Peyer's patch (tissue), 4 donors: ENCODE data around the gene AGPS.
"Not testable (repeated sequence)": the region's sequence is repeated elsewhere in the genome, so short reads cannot be mapped to it uniquely, and the experiment has no call there.

Source experiments
- CTCF ChIP-seq, 6 experiments: fragments of 450-650 bp in 4 of 6; fragments of 200-600 bp in 2 of 6; sonication (generic) in 1 of 6; IDR thresholded peaks; one replicate each; pipeline ENCODE4 v1.5.1; 2017 to 2019; ENCODE audit warnings: antibody characterized with exemption in 6 of 6, mild to moderate bottlenecking in 3 of 6, moderate library complexity in 1 of 6
- POLR2A ChIP-seq, 2 donors: fragments of 450-650 bp; IDR thresholded peaks; one replicate each; pipeline ENCODE4 v1.5.1; 2017; ENCODE audit warnings: antibody characterized with exemption in 2 of 2, mild to moderate bottlenecking in 2 of 2, moderate library complexity in 2 of 2

GRCh38 chr2:177459756-177460155, 67.2 kb downstream of the AGPS start:
- TF ChIP-seq POLR2A, CTCF (IDR thresholded peaks at IDR 0.05): not testable (repeated sequence)
